Measurements from ENCODE around the gene PMEPA1. TPM values are rescaled to one million over a fixed set of nuclear protein-coding genes. Genes with fewer than 3 reads are reported as not detected.

The PMEPA1 gene
- total and polyA plus RNA-seq, 2 donors: 1.0 to 5.1 TPM

DNA sequence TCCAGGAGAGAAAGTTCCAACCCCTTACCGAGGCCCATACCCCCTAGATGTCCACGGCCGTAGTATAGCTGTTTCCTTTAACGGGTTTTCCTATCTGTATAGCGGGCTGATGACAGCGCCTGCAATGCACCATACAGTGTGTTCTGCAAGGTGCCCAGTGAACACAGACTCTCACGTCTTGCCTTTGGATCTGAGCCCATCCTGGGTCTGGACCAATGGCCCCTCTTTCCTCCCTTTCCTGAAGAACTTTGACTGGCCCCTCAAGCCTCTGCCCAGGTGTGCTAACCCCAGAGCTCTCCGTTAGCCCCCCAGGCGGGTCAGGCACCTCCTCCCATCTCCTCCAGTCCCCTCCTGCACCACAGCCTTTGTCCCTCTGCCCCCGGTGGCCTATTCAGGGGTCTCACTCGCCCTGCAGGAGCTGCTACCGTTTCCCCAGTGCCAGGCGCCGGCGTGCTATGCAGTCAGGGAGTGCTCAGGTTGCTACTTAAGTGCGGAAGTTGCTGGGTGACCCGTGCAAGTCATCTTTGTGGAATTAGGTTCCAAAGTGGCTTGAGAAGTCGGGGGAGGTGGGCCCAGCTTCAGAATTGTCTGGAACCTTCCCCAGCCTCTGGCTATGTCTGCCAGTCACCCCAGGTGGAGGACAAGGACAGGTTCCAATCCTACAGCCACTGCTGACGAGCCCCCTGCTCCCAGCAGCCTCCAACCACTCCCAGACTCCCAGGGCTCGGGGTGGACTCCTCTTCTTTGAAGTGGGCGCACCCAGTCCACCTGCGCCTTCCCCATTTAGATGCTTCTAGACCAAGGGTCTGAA lies 54.6 kb downstream of the PMEPA1 start:
- H3K4me1 ChIP-seq (ENCODE audit: control insufficient read depth in 2 of 2, insufficient read depth in 2 of 2, low read length in 2 of 2): peaks cover 4 to 12% of the 10 kb centered on the region in 2 donors
- H3K4me3 ChIP-seq (ENCODE audit: low read length in 2 of 2): no peak overlapping the region
- peaks cover 0 to 3% of the 10 kb centered on the region in 2 donors for H3K36me3 ChIP-seq (ENCODE audit: control insufficient read depth in 2 of 2, insufficient read depth in 2 of 2, low read length in 1 of 2)
- WGBS: 93% methylated on average over 22 of the region's 22 CpGs
- peaks cover 3 to 5% of the 10 kb centered on the region in 2 donors for H3K27me3 ChIP-seq (ENCODE audit: control insufficient read depth in 2 of 2, insufficient read depth in 1 of 2, low read length in 1 of 2)
- no peak for DNase-seq (ENCODE audit: low read depth in 6 of 9, low spot score in 9 of 9)
- H3K9me3 ChIP-seq (ENCODE audit: control insufficient read depth in 2 of 2, insufficient read depth in 1 of 2, low read length in 1 of 2): peaks cover 0 to 3% of the 10 kb centered on the region in 2 donors
- no peak overlapping the region for H3K27ac ChIP-seq (ENCODE audit: low read depth in 1 of 2, low read length in 1 of 2)

DNA sequence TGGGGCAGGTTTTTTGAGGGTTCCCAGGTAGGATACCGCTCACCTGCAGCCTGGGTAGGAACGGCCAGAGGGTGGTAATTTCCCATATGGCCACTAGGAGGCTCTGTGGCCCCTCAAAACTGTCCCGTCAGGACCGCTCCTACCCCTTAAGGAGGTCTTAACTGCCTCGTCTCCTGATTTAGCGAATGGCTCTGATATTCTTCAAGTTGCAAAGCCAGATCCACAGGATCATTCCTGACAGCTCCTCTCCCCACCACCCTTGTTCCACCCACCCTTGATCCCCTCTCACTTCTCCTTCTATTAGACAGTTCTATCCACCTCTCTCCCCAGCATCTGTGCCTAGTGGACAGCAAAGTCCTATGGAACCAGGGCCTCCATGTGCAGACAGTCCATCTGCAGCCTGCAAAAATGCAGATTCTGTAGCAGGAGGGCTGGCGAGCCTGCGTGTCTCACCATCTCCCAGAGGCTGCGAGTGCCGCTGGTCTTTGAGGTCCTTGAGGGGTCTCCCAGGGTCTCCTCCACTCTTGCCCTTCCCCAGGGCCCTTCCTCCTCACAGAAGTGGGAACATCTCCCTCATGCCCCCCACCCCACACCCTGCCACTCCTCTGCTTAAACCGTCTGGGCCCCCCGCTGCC lies 55.3 kb downstream of the PMEPA1 start:
- H3K4me3 ChIP-seq (ENCODE audit: low read length in 2 of 2): no peak overlapping the region
- peaks cover 0 to 3% of the 10 kb centered on the region in 2 donors for H3K9me3 ChIP-seq (ENCODE audit: control insufficient read depth in 2 of 2, insufficient read depth in 1 of 2, low read length in 1 of 2)
- peak in 8 of 9 donors; percentile 13 to 63 (median 40) for DNase-seq (ENCODE audit: low read depth in 6 of 9, low spot score in 9 of 9)
- 54% methylated on average over 12 of the region's 12 CpGs for WGBS
- H3K4me1 ChIP-seq (ENCODE audit: control insufficient read depth in 2 of 2, insufficient read depth in 2 of 2, low read length in 2 of 2): peaks cover 4 to 12% of the 10 kb centered on the region in 2 donors
- no peak overlapping the region for H3K27ac ChIP-seq (ENCODE audit: low read depth in 1 of 2, low read length in 1 of 2)
- peaks cover 0 to 3% of the 10 kb centered on the region in 2 donors for H3K36me3 ChIP-seq (ENCODE audit: control insufficient read depth in 2 of 2, insufficient read depth in 2 of 2, low read length in 1 of 2)
- peaks cover 3 to 5% of the 10 kb centered on the region in 2 donors for H3K27me3 ChIP-seq (ENCODE audit: control insufficient read depth in 2 of 2, insufficient read depth in 1 of 2, low read length in 1 of 2)

DNA sequence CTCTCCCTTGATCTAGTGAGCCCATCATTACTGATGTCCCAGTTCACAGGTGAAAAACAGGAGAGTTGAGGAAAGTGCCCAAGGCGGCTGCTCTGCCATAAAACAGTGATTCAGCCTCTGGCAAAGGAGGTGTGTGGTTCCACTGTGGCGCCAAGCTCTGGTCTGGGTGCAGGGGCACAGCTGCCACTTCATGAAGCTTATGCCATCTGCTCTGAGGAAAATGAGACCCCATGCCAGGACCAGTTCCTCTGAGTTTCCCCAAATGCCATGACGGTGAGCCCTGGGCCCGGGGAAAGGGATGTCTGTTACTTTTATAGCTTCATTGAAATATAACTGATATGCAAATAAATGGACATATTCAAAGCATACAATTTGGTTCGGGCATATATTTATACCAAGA lies 55.9 kb downstream of the PMEPA1 start:
- peaks cover 0 to 3% of the 10 kb centered on the region in 2 donors for H3K9me3 ChIP-seq (ENCODE audit: control insufficient read depth in 2 of 2, insufficient read depth in 1 of 2, low read length in 1 of 2)
- H3K4me3 ChIP-seq (ENCODE audit: low read length in 2 of 2): no peak overlapping the region
- H3K36me3 ChIP-seq (ENCODE audit: control insufficient read depth in 2 of 2, insufficient read depth in 2 of 2, low read length in 1 of 2): peaks cover 0 to 3% of the 10 kb centered on the region in 2 donors
- H3K27me3 ChIP-seq (ENCODE audit: control insufficient read depth in 2 of 2, insufficient read depth in 1 of 2, low read length in 1 of 2): peaks cover 4 to 7% of the 10 kb centered on the region in 2 donors
- H3K4me1 ChIP-seq (ENCODE audit: control insufficient read depth in 2 of 2, insufficient read depth in 2 of 2, low read length in 2 of 2): peaks cover 4 to 12% of the 10 kb centered on the region in 2 donors
- 67% methylated on average over 5 of the region's 5 CpGs for WGBS
- no peak overlapping the region for H3K27ac ChIP-seq (ENCODE audit: low read depth in 1 of 2, low read length in 1 of 2)
- no peak for DNase-seq (ENCODE audit: low read depth in 6 of 9, low spot score in 9 of 9)

DNA sequence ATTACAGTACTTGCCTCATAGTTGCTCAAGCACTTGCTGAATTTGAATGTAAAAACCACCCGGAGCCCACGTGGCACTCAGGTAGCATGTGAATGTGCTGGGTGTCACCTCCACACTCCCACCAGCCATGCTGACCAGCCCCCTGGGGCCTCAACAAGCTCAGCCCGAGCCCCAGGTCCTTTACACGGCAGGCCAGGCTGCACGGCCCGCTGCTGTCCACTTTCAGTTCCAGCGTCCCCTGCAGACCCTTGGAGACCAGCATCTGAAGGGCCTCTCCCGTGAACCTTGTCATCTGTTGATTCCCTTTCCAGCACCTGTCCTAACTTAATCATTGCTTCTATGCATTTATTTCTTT lies 56.3 kb downstream of the PMEPA1 start:
- H3K4me1 ChIP-seq (ENCODE audit: control insufficient read depth in 2 of 2, insufficient read depth in 2 of 2, low read length in 2 of 2): peaks cover 4 to 12% of the 10 kb centered on the region in 2 donors
- DNase-seq (ENCODE audit: low read depth in 6 of 9, low spot score in 9 of 9): no peak
- H3K4me3 ChIP-seq (ENCODE audit: low read length in 2 of 2): no peak overlapping the region
- peaks cover 0 to 3% of the 10 kb centered on the region in 2 donors for H3K36me3 ChIP-seq (ENCODE audit: control insufficient read depth in 2 of 2, insufficient read depth in 2 of 2, low read length in 1 of 2)
- peaks cover 5 to 7% of the 10 kb centered on the region in 2 donors for H3K27me3 ChIP-seq (ENCODE audit: control insufficient read depth in 2 of 2, insufficient read depth in 1 of 2, low read length in 1 of 2)
- 93% methylated on average over 8 of the region's 8 CpGs for WGBS
- peaks cover 0 to 3% of the 10 kb centered on the region in 2 donors for H3K9me3 ChIP-seq (ENCODE audit: control insufficient read depth in 2 of 2, insufficient read depth in 1 of 2, low read length in 1 of 2)
- no peak overlapping the region for H3K27ac ChIP-seq (ENCODE audit: low read depth in 1 of 2, low read length in 1 of 2)

GRCh38 chr20:57652606-57653545 lies 56.9 kb downstream of the PMEPA1 start:
- Histone ChIP-seq H3K4me1 (ENCODE audit: control insufficient read depth in 2 of 2, insufficient read depth in 2 of 2, low read length in 2 of 2) (peaks cover under 1 to 6% of the 10 kb centered on the region in 2 donors), H3K9me3 (ENCODE audit: control insufficient read depth in 2 of 2, insufficient read depth in 1 of 2, low read length in 1 of 2) (peaks cover 0 to 3% of the 10 kb centered on the region in 2 donors), H3K36me3 (ENCODE audit: control insufficient read depth in 2 of 2, insufficient read depth in 2 of 2, low read length in 1 of 2) (peaks cover 0 to 3% of the 10 kb centered on the region in 2 donors), H3K27ac (ENCODE audit: low read depth in 1 of 2, low read length in 1 of 2) (no peak overlapping the region), H3K27me3 (ENCODE audit: control insufficient read depth in 2 of 2, insufficient read depth in 1 of 2, low read length in 1 of 2) (peaks cover 7% of the 10 kb centered on the region in 2 donors), H3K4me3 (ENCODE audit: low read length in 2 of 2) (no peak overlapping the region)
- no peak for DNase-seq (ENCODE audit: low read depth in 6 of 9, low spot score in 9 of 9)
- 96% methylated on average over 28 of the region's 28 CpGs for WGBS

GRCh38 chr20:57651881-57652605 lies 57.8 kb downstream of the PMEPA1 start:
- no peaks in the 10 kb centered on the region for H3K4me1 ChIP-seq (ENCODE audit: control insufficient read depth in 2 of 2, insufficient read depth in 2 of 2, low read length in 2 of 2)
- peaks cover 0 to 3% of the 10 kb centered on the region in 2 donors for H3K9me3 ChIP-seq (ENCODE audit: control insufficient read depth in 2 of 2, insufficient read depth in 1 of 2, low read length in 1 of 2)
- no peak overlapping the region for H3K27ac ChIP-seq (ENCODE audit: low read depth in 1 of 2, low read length in 1 of 2)
- no peak for DNase-seq (ENCODE audit: low read depth in 6 of 9, low spot score in 9 of 9)
- H3K4me3 ChIP-seq (ENCODE audit: low read length in 2 of 2): no peak overlapping the region
- 97% methylated on average over 50 of the region's 50 CpGs for WGBS
- peaks cover 7% of the 10 kb centered on the region in 2 donors for H3K27me3 ChIP-seq (ENCODE audit: control insufficient read depth in 2 of 2, insufficient read depth in 1 of 2, low read length in 1 of 2)
- H3K36me3 ChIP-seq (ENCODE audit: control insufficient read depth in 2 of 2, insufficient read depth in 2 of 2, low read length in 1 of 2): peaks cover 0 to 3% of the 10 kb centered on the region in 2 donors

DNA sequence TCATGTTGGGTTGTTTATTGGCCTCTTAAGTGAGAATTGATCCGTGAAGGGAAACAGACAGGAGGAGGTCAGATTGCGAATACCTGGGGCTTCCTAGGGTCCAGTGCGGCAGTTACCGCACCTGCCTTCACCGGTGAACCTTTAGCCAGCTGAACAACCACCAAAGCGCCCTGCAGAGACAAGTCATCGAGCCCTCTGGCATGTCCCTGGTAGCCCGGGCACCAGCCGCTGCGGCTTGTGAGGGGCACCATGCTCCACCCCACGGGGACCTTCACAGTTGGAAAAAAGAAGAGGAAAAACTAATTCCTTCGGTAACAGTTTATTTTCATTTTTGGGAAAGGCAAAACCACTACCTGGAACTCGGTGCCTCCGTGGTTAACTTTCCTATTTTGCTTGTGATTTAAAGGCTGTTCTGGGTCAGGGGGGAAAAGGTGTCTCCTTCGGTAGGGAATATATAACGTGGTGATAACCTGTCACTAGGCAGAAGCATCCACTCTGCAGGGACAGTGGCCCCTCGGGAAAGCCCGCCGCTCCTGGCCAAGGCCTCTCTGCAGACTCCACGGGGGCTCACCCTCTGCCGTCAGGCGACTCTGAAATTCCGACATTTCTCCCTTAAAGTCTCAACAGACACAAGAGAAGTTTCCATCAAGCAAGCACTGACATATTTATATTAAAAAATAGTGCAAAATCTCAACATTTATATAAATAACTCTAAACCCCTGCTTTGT lies 58.9 kb downstream of the PMEPA1 start:
- H3K36me3 ChIP-seq (ENCODE audit: control insufficient read depth in 2 of 2, insufficient read depth in 2 of 2, low read length in 1 of 2): peaks cover 0 to 3% of the 10 kb centered on the region in 2 donors
- H3K27me3 ChIP-seq (ENCODE audit: control insufficient read depth in 2 of 2, insufficient read depth in 1 of 2, low read length in 1 of 2): peaks cover 7% of the 10 kb centered on the region in 2 donors
- no peak for DNase-seq (ENCODE audit: low read depth in 6 of 9, low spot score in 9 of 9)
- WGBS: 94% methylated on average over 23 of the region's 23 CpGs
- no peak overlapping the region for H3K4me3 ChIP-seq (ENCODE audit: low read length in 2 of 2)
- H3K4me1 ChIP-seq (ENCODE audit: control insufficient read depth in 2 of 2, insufficient read depth in 2 of 2, low read length in 2 of 2): no peaks in the 10 kb centered on the region
- peaks cover 0 to 3% of the 10 kb centered on the region in 2 donors for H3K9me3 ChIP-seq (ENCODE audit: control insufficient read depth in 2 of 2, insufficient read depth in 1 of 2, low read length in 1 of 2)
- no peak overlapping the region for H3K27ac ChIP-seq (ENCODE audit: low read depth in 1 of 2, low read length in 1 of 2)

DNA sequence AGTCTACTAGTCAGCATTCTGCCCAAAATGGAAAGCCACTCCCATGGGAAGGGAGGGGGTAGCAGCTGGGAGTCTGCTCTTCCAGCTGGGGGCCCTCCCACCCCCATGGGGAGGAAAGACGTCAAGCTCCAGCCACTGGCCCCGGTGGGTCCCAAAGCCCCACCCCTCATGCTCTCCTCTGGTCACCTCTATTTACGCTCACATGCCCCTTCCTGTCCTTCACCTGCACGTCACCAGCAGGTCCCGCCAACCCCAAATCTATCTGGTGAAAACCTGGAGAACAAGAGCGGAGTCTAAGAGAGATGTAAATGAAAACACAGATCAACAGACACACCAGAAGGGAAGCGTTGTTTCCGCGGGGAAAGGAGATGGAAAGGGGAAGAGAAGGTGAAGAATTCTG lies 59.5 kb downstream of the PMEPA1 start:
- Histone ChIP-seq H3K27me3 (ENCODE audit: control insufficient read depth in 2 of 2, insufficient read depth in 1 of 2, low read length in 1 of 2) (peaks cover 7% of the 10 kb centered on the region in 2 donors), H3K36me3 (ENCODE audit: control insufficient read depth in 2 of 2, insufficient read depth in 2 of 2, low read length in 1 of 2) (peaks cover 0 to 3% of the 10 kb centered on the region in 2 donors), H3K27ac (ENCODE audit: low read depth in 1 of 2, low read length in 1 of 2) (no peak overlapping the region), H3K4me3 (ENCODE audit: low read length in 2 of 2) (no peak overlapping the region), H3K4me1 (ENCODE audit: control insufficient read depth in 2 of 2, insufficient read depth in 2 of 2, low read length in 2 of 2) (no peaks in the 10 kb centered on the region), H3K9me3 (ENCODE audit: control insufficient read depth in 2 of 2, insufficient read depth in 1 of 2, low read length in 1 of 2) (peaks cover 0 to 3% of the 10 kb centered on the region in 2 donors)
- 74% methylated on average over 9 of the region's 9 CpGs for WGBS
- no peak for DNase-seq (ENCODE audit: low read depth in 6 of 9, low spot score in 9 of 9)

All from thymus (tissue), 11 donors.